ENCODE measurements around the gene MOG. TPM values are rescaled to one million over a fixed set of nuclear protein-coding genes. Genes with fewer than 3 reads are reported as not detected.

MOG gene
- total RNA-seq, 1 donor from 2014 or later: not detected

DNA sequence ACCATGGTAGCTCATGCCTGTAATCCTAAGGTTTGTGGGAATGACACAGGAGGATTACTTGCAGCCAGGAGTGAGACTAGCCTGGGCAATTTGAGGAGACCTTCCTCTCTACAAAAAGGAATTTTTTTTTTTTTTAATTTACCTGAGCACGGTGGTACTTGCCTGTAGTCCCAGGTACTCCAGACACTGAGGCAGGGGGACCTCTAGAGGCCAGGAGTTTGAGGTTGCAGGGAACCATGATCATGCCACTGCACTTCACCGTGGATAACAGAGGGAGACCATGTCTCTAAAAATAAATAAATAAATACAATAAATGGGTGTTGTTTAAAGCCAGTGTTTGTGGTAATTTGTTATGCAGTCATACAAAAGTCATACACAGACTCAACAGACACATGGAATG is 64.0 kb downstream of the MOG start:
- no peak for DNase-seq (ENCODE audit: extremely low spot score in 2 of 2)
- H3K27ac ChIP-seq: no peak overlapping the region
- peaks cover 17% of the 10 kb centered on the region for H3K4me1 ChIP-seq
- no peaks in the 10 kb centered on the region for H3K9me3 ChIP-seq
- H3K4me3 ChIP-seq: no peak overlapping the region
- TF ChIP-seq POLR2AphosphoS5 (IDR thresholded peaks at IDR 0.05; ENCODE audit: insufficient read depth in 1 of 2, low read depth in 1 of 2) (no peak), POLR2A (IDR thresholded peaks at IDR 0.05) (no peak)
- no peaks in the 10 kb centered on the region for H3K27me3 ChIP-seq
- intact Hi-C loops (cut with DNase I): no loop called here
- peaks cover 0 to 5% of the 10 kb centered on the region in 2 donors for H3K36me3 ChIP-seq

Small RNAs within 50 kb of the gene (small RNA-seq; reads per million reads assigned to genes)
- gene SUMO2P1: not detected

Other genes with a start within 250 kb of the MOG start
- not detected for gene OR12D1, start 242.2 kb upstream of the MOG start, total RNA-seq
- not detected for gene OR10C1, start 217.8 kb upstream of the MOG start, total RNA-seq
- not detected for gene OR11A1, start 200.0 kb upstream of the MOG start, total RNA-seq
- gene OR2H1, start 199.9 kb upstream of the MOG start, total RNA-seq: not detected
- not detected for gene MAS1L, start 169.1 kb upstream of the MOG start, total RNA-seq
- gene UBD, start 97.4 kb upstream of the MOG start, total RNA-seq: not detected
- gene OR2H2, start 72.0 kb upstream of the MOG start, total RNA-seq: not detected
- 58.4 TPM for gene GABBR1, start 23.9 kb upstream of the MOG start, total RNA-seq
- gene ZFP57, start 24.1 kb downstream of the MOG start, total RNA-seq: 3.7 TPM
- 133 TPM for gene HLA-F, start 66.3 kb downstream of the MOG start, total RNA-seq
- gene HLA-G, start 170.7 kb downstream of the MOG start, total RNA-seq: not detected

Data from vagina (tissue), 2 donors.